Superior temporal gyrus (tissue), 1 donor: ENCODE results near the gene AHNAK2.
"Not testable (repeated sequence)": the region's sequence is repeated elsewhere in the genome, so short reads cannot be mapped to it uniquely, and the experiment has no call there.

ENCODE experiments used
- DNase-seq: peaks from one replicate; pipeline ENCODE4 v3.0.0-alpha.2; 2016; ENCODE audit errors: extremely low spot score

Gene AHNAK2

DNA sequence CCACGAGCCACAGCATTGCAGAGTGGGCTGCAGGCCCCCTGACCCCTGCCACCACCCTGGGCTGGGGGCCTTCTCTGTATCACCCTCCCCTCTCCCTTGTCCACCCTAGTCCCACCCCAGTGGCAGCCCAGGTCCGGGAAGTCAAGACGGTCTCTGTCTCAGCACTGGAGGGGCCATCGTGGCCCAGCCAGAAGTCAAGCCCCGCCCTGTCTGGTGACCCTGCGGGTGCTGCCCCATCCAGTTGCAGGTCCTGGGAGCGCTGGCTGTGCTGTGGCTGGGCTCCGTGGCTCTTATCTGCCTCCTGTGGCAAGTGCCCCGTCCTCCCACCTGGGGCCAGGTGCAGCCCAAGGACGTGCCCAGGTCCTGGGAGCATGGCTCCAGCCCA is 50.8 kb downstream of the AHNAK2 start:
- no peak for DNase-seq

GRCh38 chr14:104926619-104927431 is 51.3 kb downstream of the AHNAK2 start:
- DNase-seq = no peak

GRCh38 chr14:104925855-104926609 is 52.1 kb downstream of the AHNAK2 start:
- DNase-seq = no peak

GRCh38 chr14:104925214-104925854 is 52.8 kb downstream of the AHNAK2 start:
- no peak for DNase-seq

DNA sequence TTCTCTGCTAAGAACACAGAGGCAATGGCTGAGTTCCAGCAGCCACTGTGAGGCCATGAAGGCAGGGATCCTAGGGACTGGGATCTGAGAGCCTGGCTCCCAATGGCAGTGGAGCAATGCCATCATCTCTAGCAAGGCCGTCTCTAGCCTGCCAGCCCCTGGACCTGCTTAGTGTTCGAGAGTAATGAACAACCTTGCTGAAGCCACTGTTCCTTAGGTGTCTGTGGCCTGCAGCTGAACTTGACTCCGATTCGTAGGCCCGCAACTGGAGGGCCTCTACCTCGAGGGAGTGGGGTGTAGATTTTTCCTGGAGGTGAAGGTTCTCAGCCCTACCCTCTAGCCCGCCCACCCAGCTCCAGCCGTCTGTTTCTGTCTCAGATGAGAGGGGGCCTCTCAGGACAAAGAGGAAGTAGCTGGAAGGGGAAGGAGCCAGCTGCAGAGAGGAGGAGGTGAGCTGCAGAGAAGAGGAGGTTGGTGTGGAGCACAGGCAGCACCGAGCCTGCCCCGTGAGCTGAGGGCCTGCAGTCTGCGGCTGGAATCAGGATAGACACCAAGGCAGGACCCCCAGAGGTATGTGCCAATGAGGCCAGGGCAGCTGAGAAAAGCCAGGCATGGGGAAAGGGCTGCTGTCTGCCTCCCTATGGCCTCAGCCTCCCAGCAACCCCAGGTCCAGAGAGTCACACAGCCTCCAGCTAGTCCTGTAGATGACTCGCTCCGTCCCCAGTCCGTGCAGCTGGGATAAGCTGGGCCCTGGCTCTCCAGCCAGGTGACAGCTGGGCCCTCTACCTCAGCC is 53.6 kb downstream of the AHNAK2 start, which contains the start of gene PLD4:
Gene PLD4 (plus strand): TSS at position 459 of the 793 bp plus-strand sequence. CDS start 2,262 bp downstream, outside the sequence.
- no peak for DNase-seq

- no peak for DNase-seq
These were observed 54.3 kb downstream of the AHNAK2 start for GRCh38 chr14:104923640-104924420.

DNA sequence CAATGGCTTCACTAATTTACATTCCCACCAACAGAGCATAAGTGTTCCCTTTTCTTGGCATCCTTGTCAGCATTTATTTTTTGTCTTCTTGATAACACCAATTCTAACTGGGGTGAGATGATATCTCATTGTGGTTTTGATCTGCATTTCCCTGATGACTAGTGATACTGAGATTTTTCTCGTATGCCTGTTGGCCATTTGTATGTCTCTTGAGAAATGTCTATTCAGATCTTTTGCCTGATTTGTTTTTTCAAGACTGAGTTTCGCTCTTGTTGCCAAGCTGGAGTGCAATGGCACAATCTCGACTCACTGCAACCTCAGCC is 58.2 kb downstream of the AHNAK2 start:
- no peak for DNase-seq

DNA sequence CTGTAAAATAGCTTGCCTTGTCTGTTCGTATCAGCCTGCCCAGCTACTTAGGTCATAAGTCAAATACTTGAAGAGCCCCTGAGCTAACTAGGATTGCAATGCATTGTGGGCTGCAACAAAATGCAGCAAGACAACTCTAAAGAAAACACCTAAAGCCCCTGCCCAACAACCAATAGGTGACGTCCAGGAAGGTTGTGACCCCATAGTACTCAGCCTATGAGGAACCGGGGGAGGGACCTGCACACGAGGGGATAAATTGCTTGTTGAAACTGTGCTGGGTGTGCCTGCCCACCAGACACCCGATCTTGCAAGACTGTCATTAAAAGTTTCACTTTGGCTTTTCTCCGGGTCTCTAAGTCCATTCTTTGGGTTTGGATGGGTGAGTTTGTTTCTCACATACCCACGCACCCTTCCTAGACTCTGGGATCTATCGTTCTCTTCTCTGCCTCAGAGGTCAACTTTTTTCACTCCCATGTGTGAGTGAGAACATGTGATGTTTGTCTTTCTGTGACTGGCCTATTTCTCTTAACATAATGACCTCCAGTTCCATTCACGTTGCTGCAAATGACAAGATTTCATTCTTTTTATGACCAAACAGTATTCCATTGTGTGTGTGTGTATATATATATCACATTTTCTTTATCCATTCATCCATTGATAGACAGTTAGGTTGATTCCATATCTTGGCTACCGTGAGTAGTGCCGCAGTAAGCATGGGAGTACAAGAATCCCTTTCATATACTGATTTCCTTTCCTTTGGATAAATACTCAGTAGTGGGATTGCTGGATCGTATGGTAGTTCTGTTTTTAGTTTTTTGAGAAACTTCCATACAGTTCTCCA is 58.8 kb downstream of the AHNAK2 start:
- DNase-seq = not testable (repeated sequence)

DNA sequence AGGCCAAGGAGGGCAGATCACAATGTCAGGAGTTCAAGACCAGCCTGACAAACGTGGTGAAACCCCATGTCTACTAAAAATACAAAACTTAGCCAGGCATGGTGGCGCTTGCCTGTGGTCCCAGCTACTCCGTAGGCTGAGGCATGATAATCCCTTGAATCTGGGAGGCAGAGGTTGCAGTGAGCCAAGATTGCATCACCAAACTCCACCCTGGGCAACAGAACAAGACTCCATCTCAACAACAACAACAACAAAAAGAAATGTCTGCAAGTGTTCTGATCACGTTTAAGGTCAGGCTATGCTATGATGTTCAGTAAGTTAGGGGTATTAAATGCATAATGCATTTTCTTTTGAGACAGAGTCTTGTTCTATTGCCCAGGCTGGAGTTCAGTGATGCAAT is 60.2 kb downstream of the AHNAK2 start:
- no peak for DNase-seq

- DNase-seq = no peak
These were observed 61.1 kb downstream of the AHNAK2 start for GRCh38 chr14:104917116-104917515.

DNA sequence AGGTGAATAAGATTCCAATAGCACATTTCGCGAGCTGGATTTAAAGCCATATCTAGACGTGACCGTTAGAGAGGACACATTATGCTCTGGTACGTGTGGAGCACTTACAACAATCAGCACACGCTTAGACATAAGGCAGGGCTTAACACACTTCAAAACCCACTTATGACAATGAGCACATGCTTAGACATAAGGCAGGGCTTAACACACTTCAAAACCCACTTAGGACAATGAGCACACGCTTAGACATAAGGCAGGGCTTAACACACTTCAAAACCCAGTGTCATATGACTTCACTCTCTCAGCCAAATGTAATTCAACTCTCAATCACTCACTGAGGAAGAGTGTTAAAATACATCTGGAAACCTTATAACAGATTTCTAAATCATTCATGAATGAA is 64.7 kb downstream of the AHNAK2 start:
- no peak for DNase-seq

DNA sequence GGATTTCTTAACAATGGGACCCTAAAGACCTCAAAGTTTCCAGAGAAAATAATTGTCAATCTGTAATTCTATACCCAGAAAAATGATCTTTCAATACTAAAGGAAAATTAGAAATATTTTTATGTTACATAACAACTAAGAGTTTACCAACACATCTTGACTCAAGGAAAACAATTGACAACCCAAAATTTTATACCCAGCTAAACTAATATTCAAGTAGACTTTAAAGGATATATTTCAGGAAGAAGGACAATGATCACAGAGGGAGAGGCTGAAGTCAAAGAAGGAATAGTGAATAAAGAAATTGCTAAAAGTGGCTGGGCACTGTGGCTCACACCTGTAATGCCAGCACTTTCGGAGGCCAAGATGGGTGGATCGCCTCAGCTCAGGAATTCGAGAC is 66.1 kb downstream of the AHNAK2 start:
- no peak for DNase-seq

GRCh38 chr14:104908303-104908702 is 69.9 kb downstream of the AHNAK2 start:
- DNase-seq = no peak

DNA sequence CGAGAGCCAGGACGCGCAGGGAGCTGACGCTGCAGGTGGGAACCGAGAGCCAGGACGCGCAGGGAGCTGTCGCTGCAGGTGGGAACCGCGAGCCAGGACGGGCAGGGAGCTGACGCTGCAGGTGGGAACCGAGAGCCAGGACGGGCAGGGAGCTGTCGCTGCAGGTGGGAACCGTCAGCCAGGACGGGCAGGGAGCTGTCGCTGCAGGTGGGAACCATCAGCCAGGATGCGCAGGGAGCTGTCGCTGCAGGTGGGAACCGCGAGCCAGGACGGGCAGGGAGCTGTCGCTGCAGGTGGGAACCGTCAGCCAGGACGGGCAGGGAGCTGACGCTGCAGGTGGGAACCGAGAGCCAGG is 72.6 kb downstream of the AHNAK2 start:
- DNase-seq = not testable (repeated sequence)

DNA sequence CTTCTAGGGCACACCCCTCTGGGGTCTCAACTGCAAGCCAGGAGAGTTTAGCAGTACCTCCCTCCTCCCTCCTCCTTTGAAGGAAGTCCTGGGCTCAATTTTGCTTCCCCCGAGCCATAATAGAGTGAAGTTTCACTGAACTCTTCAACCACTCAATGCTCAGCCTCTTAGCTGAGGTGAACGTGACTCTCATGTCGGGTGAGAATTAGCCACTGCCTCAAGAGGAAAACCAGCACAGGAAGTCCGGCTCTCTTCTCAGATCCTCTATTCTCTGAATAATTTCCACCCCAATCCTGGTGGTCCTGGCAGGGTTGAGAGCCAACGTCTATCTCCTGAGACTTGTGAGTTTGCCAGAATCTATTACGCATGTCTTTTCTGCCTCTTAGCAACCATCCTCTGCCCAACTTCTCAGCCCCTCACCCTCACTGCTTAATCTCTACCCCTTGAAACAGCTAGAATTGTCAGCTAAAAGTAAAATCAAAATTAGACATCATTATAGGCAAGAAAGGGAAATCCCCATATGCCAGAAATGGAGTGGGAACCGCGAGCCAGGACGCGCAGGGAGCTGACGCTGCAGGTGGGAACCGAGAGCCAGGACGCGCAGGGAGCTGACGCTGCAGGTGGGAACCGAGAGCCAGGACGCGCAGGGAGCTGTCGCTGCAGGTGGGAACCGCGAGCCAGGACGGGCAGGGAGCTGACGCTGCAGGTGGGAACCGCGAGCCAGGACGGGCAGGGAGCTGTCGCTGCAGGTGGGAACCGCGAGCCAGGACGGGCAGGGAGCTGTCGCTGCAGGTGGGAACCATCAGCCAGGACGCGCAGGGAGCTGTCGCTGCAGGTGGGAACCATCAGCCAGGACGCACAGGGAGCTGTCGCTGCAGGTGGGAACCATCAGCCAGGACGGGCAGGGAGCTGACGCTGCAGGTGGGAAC is 73.3 kb downstream of the AHNAK2 start:
- DNase-seq = not testable (repeated sequence)

- no peak for DNase-seq
These were observed 74.2 kb downstream of the AHNAK2 start for GRCh38 chr14:104903990-104904389.

GRCh38 chr14:104900639-104901512 is 77.3 kb downstream of the AHNAK2 start:
- DNase-seq = no peak

- DNase-seq = no peak
These were observed 78.4 kb downstream of the AHNAK2 start for GRCh38 chr14:104899781-104900180.
